GM21825 (cell line): ENCODE results near the gene OLIG2.

Experiments used
- ATAC-seq: cut with Tn5 transposase; IDR thresholded peaks from one replicate; pipeline ENCODE4 v1.9.1; 2021; ENCODE audit warnings: mild to moderate bottlenecking, moderate library complexity; ENCODE audit not compliant: unreplicated experiment

The OLIG2 gene

GRCh38 chr21:33025489-33026442 is at the start of gene OLIG2:
Gene OLIG2, plus strand, starts transcription at chr21:33025935. Its CDS starts 928 bp downstream, at chr21:33026863.
- ATAC-seq = no peak

GRCh38 chr21:32976791-32977190 is 48.9 kb upstream of the OLIG2 start:
- no peak for ATAC-seq

GRCh38 chr21:32977216-32977615 is 48.5 kb upstream of the OLIG2 start:
- ATAC-seq = no peak

DNA sequence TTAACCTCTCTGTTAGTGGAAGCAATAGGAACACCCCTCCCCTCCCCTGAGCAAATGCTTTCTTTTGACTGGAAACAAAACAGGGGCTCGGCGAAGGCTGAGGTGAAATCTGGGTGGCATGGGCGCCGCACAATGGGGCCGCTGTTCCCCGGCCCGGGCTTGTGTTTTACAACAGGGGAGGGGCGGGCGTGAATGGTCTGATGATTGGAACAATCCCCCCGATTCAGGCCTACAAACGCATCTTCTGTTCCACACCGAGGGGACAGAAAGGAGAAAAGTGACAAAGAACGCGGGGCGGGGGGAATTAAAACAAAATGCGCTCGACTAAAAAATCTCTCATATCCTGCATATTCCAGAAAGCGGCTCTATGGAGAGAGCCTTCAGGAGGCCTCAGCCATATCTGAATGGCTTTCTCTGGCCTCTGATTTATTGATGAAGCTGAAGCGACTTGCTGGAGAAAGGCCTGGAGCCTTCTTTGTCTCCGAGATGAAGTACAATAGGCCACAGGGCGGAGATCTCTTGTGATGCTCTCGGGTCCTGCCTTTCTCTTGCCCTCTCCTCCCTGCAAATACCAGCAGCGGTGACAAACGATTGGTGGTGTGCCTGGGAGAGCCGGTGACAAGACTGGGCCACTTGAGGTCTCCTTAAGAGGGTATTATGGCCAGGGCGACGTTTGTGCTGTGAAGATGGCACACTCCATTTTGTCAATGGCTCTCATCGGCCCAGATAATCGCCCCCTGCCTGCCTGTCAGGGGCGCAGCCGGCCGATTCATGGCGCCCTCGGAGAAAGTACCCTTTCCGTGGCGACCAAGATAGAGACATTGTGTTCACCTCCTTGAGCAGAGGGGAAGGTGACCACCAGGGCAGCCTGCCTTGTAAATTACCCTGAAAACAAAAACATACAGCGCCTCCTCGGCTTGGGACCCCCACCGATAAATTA is 47.1 kb upstream of the OLIG2 start:
- ATAC-seq = no peak

DNA sequence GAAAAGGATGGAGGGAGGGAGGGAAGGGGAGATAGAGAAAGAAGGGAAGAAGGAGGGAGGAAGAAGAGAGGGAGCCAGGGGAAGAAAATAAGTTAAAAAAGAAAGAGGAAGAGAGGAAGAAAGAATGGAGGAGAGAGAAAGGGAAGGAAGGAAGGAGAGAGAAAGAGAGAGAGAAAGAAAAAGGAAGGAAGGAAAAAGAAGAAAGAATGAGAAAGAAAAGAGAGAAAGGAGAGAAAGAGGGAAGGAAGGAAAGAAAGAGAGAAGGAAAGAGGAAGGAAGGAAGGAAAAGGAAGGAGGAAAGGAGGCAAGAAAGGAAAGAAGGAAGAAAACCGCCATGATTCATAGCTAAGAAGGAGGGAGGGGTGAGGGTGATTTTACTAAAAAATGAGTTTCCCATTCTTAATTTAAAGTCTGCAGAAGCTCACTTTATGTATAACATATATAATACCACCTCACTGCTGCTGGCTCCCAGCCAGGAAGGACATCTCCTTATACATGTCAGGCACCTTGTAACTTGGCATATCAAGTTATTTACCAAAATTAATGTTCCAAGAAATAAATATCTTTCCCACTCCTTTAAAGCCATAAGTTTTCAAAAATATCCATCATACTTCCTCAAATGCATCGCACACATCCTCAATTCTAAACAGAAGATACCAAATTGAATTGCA is 46.0 kb upstream of the OLIG2 start:
- ATAC-seq = no peak

GRCh38 chr21:32981096-32981495 is 44.6 kb upstream of the OLIG2 start:
- no peak for ATAC-seq

DNA sequence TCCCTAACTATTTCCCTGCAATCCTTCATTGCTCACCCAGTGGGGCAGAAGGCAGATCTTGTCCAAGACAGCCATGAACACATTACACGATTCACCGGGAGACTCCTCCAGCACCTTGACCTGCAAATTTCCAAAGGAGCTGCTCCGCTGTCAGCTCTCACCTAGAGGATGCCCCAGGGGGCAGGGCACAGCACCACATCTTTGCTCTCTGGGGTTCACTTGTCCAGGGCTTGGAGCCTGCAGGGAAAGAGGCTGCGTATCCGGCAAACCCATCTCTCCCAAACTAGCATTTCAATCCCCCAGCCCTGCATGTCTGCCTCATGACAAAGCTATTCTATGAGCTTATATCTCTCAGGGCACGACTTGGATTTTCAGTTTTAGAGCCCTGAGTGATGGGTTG is 35.1 kb upstream of the OLIG2 start:
- no peak for ATAC-seq

DNA sequence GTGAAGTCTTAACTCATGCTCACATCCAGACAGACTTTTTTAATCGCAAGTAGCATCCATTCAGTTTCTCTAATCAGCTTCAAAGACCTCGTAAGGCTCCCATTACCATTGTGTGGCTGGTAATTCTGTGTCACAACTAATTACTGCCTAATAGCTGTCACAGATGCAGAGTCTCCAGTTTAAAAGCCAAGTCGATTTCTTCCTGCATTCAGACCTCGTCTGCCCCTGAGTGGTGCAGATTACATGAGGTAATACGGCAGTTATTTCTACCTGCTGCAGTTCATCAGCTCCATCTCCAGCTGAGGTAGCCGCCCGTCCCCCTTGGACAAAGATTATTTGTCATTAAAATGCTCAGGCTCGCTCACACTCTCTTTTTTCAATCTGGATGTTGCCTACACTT is 34.4 kb upstream of the OLIG2 start:
- no peak for ATAC-seq

- ATAC-seq = no peak
Measured at GRCh38 chr21:32993894-32994293, 31.8 kb upstream of the OLIG2 start.

DNA sequence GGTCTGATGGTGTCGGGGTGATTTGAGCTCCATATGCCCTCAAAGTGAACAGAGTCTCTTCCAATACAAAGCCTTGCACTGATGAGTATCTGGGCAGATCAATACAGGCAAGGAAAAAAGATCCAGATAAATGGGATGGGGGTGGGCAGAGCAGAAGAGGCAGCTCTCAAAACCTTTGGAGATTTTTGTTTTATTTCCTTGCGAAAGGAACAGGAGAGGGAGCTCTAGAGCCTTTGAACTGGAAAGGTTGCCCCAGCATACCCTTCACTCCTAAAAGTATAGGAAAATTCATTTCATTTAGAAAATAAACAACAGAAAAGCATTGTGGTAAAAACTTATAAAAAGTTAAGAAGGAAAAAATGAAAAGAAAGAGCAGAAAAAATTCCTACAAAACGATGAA is 31.4 kb upstream of the OLIG2 start:
- ATAC-seq = no peak

DNA sequence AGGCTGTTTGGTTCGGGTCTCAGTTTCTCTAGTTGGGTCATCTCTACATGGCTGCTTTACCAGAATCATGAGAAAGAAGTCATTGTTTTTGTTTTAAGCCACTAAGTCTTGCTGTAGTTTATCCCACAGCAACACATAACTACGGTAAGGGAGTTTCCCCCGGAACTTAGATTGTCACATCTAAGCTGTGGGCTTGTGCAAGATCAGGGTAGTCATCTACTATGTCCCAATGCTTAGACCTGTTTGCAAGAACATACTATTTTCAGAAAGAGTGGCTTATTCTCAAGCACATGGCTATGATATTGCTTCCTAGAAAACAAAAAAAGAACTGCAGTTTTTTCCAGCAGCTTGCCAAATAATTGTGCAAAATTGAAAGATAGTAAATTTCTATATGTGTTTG is 18.0 kb upstream of the OLIG2 start:
- ATAC-seq = no peak

- no peak for ATAC-seq
Measured at GRCh38 chr21:33008333-33009051, 17.2 kb upstream of the OLIG2 start.

DNA sequence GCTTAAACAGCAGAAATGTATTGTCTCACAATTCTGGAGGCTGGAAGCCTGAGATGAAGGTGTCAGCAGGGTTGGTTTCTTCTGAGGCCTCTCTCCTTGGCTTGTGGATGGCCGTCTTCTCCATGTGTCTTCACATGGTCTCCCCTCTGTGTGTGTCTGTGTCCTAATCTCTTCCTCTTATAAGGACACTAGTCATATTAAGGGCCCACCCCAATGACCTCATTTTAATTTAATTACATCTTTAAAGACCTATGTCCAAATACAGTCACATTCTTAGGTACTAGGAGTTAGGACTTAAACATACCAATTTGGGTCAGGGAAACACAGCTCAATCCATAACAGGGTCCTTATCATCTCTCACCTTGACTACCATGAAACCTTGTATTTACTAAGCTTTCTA is 14.8 kb upstream of the OLIG2 start:
- no peak for ATAC-seq

GRCh38 chr21:33011462-33011861 is 14.3 kb upstream of the OLIG2 start:
- no peak for ATAC-seq

DNA sequence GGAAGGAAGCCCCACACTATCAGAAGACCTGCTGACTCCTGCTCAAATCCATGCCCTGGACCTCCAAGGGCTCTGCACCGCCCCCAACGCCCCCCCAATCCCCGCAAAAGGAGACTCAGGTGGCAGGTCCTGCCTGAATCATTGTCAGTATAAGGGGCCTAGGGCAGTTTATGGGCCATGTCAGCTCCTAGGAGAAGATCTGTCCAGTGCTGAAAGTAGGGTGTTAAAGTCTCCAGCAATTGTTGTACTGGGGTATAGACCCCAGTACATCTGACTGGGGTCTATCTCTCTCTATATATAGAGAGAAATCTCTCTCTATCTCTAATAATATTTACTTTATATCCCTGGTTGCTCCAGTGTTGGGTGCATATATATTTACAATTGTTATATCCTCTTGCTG is 12.1 kb upstream of the OLIG2 start:
- ATAC-seq = no peak

GRCh38 chr21:33014331-33014730 is 11.4 kb upstream of the OLIG2 start:
- no peak for ATAC-seq

DNA sequence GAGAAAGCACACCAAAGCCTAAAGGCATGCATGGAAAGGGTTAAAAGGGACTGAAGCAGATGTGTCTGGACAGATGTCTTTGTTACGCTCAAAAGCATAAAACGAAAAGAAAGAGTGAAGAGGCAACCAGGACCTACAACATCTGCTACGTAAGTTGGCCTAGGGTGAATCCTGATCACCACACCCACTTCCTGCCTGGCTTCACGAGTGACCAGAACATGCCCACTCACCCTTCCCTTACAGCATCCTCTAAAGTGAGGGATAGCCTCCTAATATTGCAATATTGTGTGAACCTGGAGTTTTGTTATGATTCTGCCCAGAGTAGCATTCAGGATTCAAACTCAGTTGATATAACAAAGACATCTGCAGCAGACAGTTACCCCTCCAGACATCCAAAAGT is 10.6 kb upstream of the OLIG2 start:
- no peak for ATAC-seq

DNA sequence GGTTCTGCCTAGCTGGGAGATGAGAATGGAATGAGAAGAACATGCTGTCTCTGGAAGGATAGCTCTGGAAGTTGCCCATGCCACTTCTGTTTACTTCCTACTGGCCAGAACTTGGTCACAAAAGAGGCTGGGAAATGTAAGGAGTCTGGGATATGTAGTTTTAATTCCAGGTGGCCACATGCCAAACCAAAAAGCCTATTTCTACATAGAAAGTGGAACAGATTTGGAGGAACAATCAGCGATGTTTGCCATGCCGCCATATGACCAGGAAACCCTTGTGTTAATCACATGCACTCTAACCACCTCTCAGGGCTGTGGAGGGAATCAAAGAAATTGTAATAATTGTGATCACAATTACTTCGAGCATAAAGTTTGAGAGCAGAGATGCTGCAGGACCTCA is 10.0 kb upstream of the OLIG2 start:
- ATAC-seq = no peak

- no peak for ATAC-seq
Measured at GRCh38 chr21:33018707-33019465, 6.8 kb upstream of the OLIG2 start.

GRCh38 chr21:33019516-33019884 is 6.2 kb upstream of the OLIG2 start:
- ATAC-seq = no peak
